Measurements from ENCODE around the gene UST.

- TF ChIP-seq CTCF (conservative IDR thresholded peaks at IDR 0.05 in 1 of 2, IDR thresholded peaks at IDR 0.05 in 1 of 2; ENCODE audit: extremely low read depth in 1 of 2, insufficient read depth in 1 of 2, low read depth in 1 of 2, low read length in 2 of 2) (no peak), EZH2 (IDR thresholded peaks at IDR 0.05; ENCODE audit: borderline replicate concordance, low read length) (no peak)
Observed at GRCh38 chr6:148800536-148800935, 53.7 kb downstream of the UST start.

Measured in mammary epithelial cell (primary cell).